CD14-positive monocyte (primary cell): ENCODE results near the gene FAM135A. TPM values are rescaled to one million over a fixed set of nuclear protein-coding genes. Genes with fewer than 3 reads are reported as not detected.
"Not testable (repeated sequence)": the region's sequence is repeated elsewhere in the genome, so short reads cannot be mapped to it uniquely, and the experiment has no call there.

Experiments
- DNase-seq, 3 donors: peaks; one replicate each; pipeline ENCODE4 v3.0.0-alpha.2; 2011 to 2022
- H2AFZ ChIP-seq: 2 replicates; pipeline ENCODE4 v1.6.0; 2012; ENCODE audit warnings: mild to moderate bottlenecking, low read depth, low read length, inconsistent platforms; ENCODE audit not compliant: insufficient read depth, poor library complexity, severe bottlenecking
- H3K27ac ChIP-seq, 2 donors: 1 replicate in 1 of 2; 2 replicates in 1 of 2; pipeline ENCODE4 v1.5.1; 2012 to 2013; ENCODE audit warnings: low read length in 2 of 2, control low read depth in 1 of 2, inconsistent platforms in 1 of 2, low read depth in 1 of 2, mild to moderate bottlenecking in 1 of 2
- H3K27me3 ChIP-seq, 2 donors: one replicate each; pipeline versions ENCODE4 v1.6.0 to v1.6.1; 2011 to 2013; ENCODE audit warnings: low read length in 2 of 2; ENCODE audit not compliant: control insufficient read depth in 2 of 2, insufficient read depth in 2 of 2
- H3K36me3 ChIP-seq, 2 donors: replicated peaks in 1 of 2; 1 replicate in 1 of 2; 2 replicates in 1 of 2; pipeline versions ENCODE4 v1.5.1 to v1.6.1; 2012 to 2013; ENCODE audit warnings: low read length in 2 of 2, control low read depth in 1 of 2, inconsistent platforms in 1 of 2, mild to moderate bottlenecking in 1 of 2; ENCODE audit not compliant: insufficient read depth in 2 of 2, control insufficient read depth in 1 of 2
- H3K4me1 ChIP-seq, 2 donors: 1 replicate in 1 of 2; 2 replicates in 1 of 2; pipeline versions ENCODE4 v1.5.1 to v1.6.1; 2012 to 2013; ENCODE audit warnings: low read length in 2 of 2, control low read depth in 1 of 2, inconsistent platforms in 1 of 2, mild to moderate bottlenecking in 1 of 2, moderate library complexity in 1 of 2; ENCODE audit not compliant: insufficient read depth in 2 of 2, control insufficient read depth in 1 of 2
- H3K4me2 ChIP-seq: replicated peaks from 2 replicates; pipeline ENCODE3; 2012; ENCODE audit warnings: low read length, moderate library complexity, mild to moderate bottlenecking; ENCODE audit not compliant: poor library complexity, severe bottlenecking; ENCODE audit errors: extremely low read depth
- H3K4me3 ChIP-seq, 3 experiments: fragments of 200-600 bp in 1 of 3; sonication (generic) in 1 of 3; replicated peaks in 1 of 3; 1 replicate in 2 of 3; 2 replicates in 1 of 3; pipeline ENCODE4 v1.5.1; 2011 to 2013; ENCODE audit warnings: low read length in 3 of 3, mild to moderate bottlenecking in 3 of 3, control low read depth in 2 of 3, low read depth in 2 of 3, inconsistent platforms in 1 of 3, moderate library complexity in 1 of 3
- H3K79me2 ChIP-seq: 2 replicates; pipeline ENCODE4 v1.6.0; 2012; ENCODE audit warnings: mild to moderate bottlenecking, control low read depth, inconsistent platforms, low read length, moderate library complexity; ENCODE audit not compliant: insufficient read depth
- H3K9ac ChIP-seq: 2 replicates; pipeline ENCODE4 v1.6.0; 2017; ENCODE audit warnings: low read length, mild to moderate bottlenecking; ENCODE audit not compliant: insufficient read depth, poor library complexity, severe bottlenecking
- H3K9me3 ChIP-seq, 2 donors: replicated peaks in 1 of 2; 1 replicate in 1 of 2; 2 replicates in 1 of 2; pipeline versions ENCODE4 v1.5.1 to v1.6.1; 2012 to 2013; ENCODE audit warnings: low read length in 2 of 2, control low read depth in 1 of 2; ENCODE audit not compliant: control insufficient read depth in 1 of 2, insufficient read depth in 1 of 2
- H4K20me1 ChIP-seq: 2 replicates; pipeline ENCODE4 v1.6.0; 2012; ENCODE audit warnings: mild to moderate bottlenecking, low read length, control low read depth, moderate library complexity; ENCODE audit not compliant: insufficient read depth
- H3K27ac Mint-ChIP-seq, 7 donors: one replicate each; pipeline ENCODE4 v1.8.0; 2020; ENCODE audit warnings: mild to moderate bottlenecking in 7 of 7, mixed read lengths in 7 of 7, moderate library complexity in 6 of 7, inconsistent platforms in 2 of 7
- H3K27me3 Mint-ChIP-seq, 3 donors: one replicate each; pipeline ENCODE4 v1.8.0; 2021 to 2022; ENCODE audit warnings: low read depth in 3 of 3, mild to moderate bottlenecking in 3 of 3, mixed read lengths in 3 of 3, moderate library complexity in 3 of 3, inconsistent platforms in 1 of 3
- H3K36me3 Mint-ChIP-seq, 2 donors: one replicate each; pipeline ENCODE4 v1.8.0; 2020; ENCODE audit warnings: mixed read lengths in 2 of 2, inconsistent platforms in 1 of 2, mild to moderate bottlenecking in 1 of 2
- H3K4me1 Mint-ChIP-seq: one replicate; pipeline ENCODE4 v1.8.0; 2020; ENCODE audit warnings: mild to moderate bottlenecking, mixed read lengths
- H3K4me3 Mint-ChIP-seq, 2 donors: one replicate each; pipeline ENCODE4 v1.8.0; 2020; ENCODE audit warnings: mild to moderate bottlenecking in 2 of 2, mixed read lengths in 2 of 2, moderate library complexity in 1 of 2
- H3K9me3 Mint-ChIP-seq, 7 donors: one replicate each; pipeline ENCODE4 v1.8.0; 2020 to 2022; ENCODE audit warnings: mixed read lengths in 7 of 7, mild to moderate bottlenecking in 6 of 7, moderate library complexity in 6 of 7, inconsistent platforms in 2 of 7
- WGBS: methylation state at CpG from one replicate; pipeline ENCODE4 v1.1.5; 2013; ENCODE audit warnings: missing lambda C conversion rate; ENCODE audit not compliant: insufficient coverage; 5-methylcytosine and 5-hydroxymethylcytosine counted together
- intact Hi-C, 2 donors: fragments of 100-400 bp; cut with micrococcal nuclease; formaldehyde crosslinking; loops; one replicate each; pipeline versions ENCODE4 v1.15.0 to v1.15.1; 2023
- polyA plus RNA-seq, 3 donors: library from polyadenylated mRNA; depleted of rRNA in 1 of 3; unstranded in 2 of 3; stranded (reverse) in 1 of 3; fragments of 300-500 nt in 2 of 3; fragments of >200 nt in 1 of 3; fragmentation: Illumina TruSeq in 2 of 3; gene quantifications; 1 replicate in 2 of 3; 2 replicates in 1 of 3; pipeline ENCODE4 v1.2.3, GENCODE V29; 2012 to 2021
- TF ChIP-seq, protein P1 (sequence below): fragments of 200-600 bp; IDR thresholded peaks from one replicate; pipeline ENCODE4 v1.8.0; 2022; ENCODE audit warnings: antibody characterized with exemption, mild to moderate bottlenecking

Gene FAM135A
- polyA plus RNA-seq, 3 donors, result 4.1 to 10.3 (median 5.4) TPM

GRCh38 chr6:70470016-70470415 lies 56.7 kb downstream of the FAM135A start:
- H3K4me2 ChIP-seq, result no peak overlapping the region
- no peaks in the 10 kb centered on the region for H3K4me1 ChIP-seq
- Mint-ChIP-seq H3K27ac (no peak overlapping the region), H3K4me1 (no peaks in the 10 kb centered on the region), H3K27me3 (no peaks in the 10 kb centered on the region), H3K4me3 (no peak overlapping the region), H3K9me3 (peaks cover 0 to 9% (median 2%) of the 10 kb centered on the region in 7 donors), H3K36me3 (peaks cover 40 to 56% of the 10 kb centered on the region in 2 donors)
- H3K27me3 ChIP-seq, result no peaks in the 10 kb centered on the region
- no peak overlapping the region for H3K27ac ChIP-seq
- H3K79me2 ChIP-seq, result no peaks in the 10 kb centered on the region
- H3K9me3 ChIP-seq, result no peaks in the 10 kb centered on the region
- TF ChIP-seq, protein P1, sequence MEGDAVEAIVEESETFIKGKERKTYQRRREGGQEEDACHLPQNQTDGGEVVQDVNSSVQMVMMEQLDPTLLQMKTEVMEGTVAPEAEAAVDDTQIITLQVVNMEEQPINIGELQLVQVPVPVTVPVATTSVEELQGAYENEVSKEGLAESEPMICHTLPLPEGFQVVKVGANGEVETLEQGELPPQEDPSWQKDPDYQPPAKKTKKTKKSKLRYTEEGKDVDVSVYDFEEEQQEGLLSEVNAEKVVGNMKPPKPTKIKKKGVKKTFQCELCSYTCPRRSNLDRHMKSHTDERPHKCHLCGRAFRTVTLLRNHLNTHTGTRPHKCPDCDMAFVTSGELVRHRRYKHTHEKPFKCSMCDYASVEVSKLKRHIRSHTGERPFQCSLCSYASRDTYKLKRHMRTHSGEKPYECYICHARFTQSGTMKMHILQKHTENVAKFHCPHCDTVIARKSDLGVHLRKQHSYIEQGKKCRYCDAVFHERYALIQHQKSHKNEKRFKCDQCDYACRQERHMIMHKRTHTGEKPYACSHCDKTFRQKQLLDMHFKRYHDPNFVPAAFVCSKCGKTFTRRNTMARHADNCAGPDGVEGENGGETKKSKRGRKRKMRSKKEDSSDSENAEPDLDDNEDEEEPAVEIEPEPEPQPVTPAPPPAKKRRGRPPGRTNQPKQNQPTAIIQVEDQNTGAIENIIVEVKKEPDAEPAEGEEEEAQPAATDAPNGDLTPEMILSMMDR, result no peak
- intact Hi-C loops, result no loop called here
- DNase-seq, result no peak
- no peak overlapping the region for H3K9ac ChIP-seq
- H4K20me1 ChIP-seq, result no peaks in the 10 kb centered on the region
- no peak overlapping the region for H2AFZ ChIP-seq
- peaks cover 22 to 50% of the 10 kb centered on the region in 2 donors for H3K36me3 ChIP-seq
- H3K4me3 ChIP-seq, result no peak overlapping the region

DNA sequence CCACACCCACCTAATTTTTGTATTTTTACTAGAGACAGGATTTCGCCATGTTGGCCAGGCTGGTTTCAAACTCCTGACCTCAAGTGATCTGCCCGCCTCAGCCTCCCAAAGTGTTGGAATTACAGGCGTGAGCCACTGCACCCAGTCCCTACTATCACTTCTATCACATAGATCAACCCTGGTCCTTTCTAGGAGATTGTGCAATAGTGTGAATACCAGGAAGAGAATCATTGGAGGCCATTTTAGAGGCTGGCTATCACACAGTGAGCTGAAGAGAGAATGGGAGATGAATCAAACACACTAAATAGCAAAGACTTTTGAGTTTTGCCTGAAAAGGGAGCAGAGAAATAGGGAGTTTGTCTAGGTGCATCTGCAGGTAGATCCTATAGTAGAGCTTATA lies 57.2 kb downstream of the FAM135A start:
- H3K9me3 ChIP-seq, H3K4me1 Mint-ChIP-seq, H3K79me2 ChIP-seq, H3K4me3 ChIP-seq, intact Hi-C loops, H3K27me3 ChIP-seq, H2AFZ ChIP-seq, H3K27ac ChIP-seq, H3K4me2 ChIP-seq, H3K4me3 Mint-ChIP-seq, H3K9ac ChIP-seq, H4K20me1 ChIP-seq, H3K9me3 Mint-ChIP-seq, H3K4me1 ChIP-seq, DNase-seq, H3K27me3 Mint-ChIP-seq, H3K27ac Mint-ChIP-seq: not testable (repeated sequence)
- peaks cover 40 to 53% of the 10 kb centered on the region in 2 donors for H3K36me3 Mint-ChIP-seq
- WGBS, result no CpG with 5 or more reads among the region's 3 CpGs
- peaks cover 22 to 51% of the 10 kb centered on the region in 2 donors for H3K36me3 ChIP-seq
